GM21737 (cell line): ENCODE measurements around the gene NRIP1.

Experiments
- ATAC-seq: cut with Tn5 transposase; IDR thresholded peaks from one replicate; pipeline ENCODE4 v1.9.1; 2021; ENCODE audit warnings: mild to moderate bottlenecking, moderate library complexity; ENCODE audit not compliant: unreplicated experiment

The NRIP1 gene

DNA sequence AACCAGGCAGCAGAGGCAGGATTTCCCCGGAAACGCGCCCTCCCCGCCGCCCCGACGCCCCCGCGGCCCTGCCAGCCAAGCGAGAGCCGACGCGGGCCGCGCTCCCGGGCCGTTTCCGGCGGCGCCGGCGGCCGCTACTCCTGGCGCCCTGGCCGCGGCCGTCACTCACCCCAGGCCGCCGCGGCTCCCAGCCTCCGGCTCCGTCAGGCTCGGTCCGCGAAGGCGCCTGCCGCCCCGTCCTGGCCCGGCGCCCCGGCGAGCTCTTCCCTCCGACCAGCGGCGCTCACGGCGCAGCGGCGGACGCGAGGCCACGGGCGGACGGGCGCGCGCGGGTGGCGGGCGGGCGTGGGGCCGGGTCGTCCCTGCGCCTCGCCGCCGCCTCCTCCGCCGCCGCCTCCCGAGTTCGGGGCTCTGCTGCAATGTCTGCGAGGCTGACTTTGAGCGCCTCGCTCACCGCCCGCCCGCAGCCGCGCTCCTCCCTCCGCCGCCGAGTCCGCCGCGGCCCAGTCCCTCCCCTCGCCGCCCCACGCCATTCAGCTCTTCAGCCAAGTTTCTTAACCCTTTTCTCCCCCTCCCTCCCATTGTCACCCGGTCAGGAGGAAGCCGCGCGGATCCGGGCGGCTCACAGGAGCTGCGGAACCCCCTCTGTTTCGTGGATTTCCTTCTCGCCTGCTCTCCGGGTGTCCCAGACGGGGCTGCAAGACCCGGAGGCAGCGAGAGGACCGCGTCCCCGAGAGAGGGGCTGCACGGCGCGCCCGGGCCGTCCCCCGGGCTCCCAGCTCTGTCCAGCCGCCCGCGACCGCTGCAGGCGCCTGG, at the start of gene NRIP1:
Gene NRIP1, minus strand, starts transcription at position 425 of the 816 bp plus-strand sequence. CDS start 96,808 bp downstream, outside the sequence.
- ATAC-seq: peak; percentile 62

GRCh38 chr21:15112858-15113257, 48.1 kb upstream of the NRIP1 start:
- no peak for ATAC-seq

DNA sequence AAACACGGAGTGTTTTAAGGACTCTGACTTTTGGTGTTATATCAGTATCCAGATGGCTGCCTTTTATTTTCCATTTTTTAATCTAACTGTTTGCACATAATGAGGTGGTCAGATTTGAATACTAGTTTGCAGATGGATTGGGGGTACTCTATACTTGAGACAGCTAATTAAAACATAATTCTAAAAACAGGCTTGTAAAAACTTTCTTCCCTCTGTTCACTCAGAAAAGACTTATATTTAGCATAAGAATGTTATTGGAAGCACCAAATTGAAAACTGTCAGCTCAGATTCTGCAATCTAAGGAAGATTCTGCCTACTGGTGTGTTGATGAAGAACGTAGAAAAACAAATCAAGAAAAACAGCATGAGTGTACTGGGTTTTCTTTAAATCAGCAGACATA, 44.0 kb upstream of the NRIP1 start:
- no peak for ATAC-seq

GRCh38 chr21:15104470-15104869, 39.7 kb upstream of the NRIP1 start:
- no peak for ATAC-seq

DNA sequence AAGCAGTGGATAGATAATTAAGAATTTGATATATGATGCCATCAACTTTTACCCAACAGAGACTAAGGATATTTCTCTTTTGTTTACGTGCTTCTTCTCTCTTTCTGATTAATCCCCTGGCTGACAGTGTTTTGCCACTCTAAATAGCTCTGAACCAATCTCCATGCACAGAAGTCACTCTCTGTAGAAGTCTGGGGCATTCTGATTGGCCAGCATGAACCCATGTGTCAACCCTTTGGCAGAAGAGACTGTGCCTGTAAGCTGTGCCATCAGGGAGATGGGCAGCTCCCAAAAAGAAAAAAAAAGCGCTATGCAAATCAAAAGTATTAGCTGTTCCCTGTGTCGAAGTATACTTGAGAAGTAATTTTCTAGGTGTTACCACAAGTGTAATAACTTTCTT, 34.1 kb upstream of the NRIP1 start:
- no peak for ATAC-seq

DNA sequence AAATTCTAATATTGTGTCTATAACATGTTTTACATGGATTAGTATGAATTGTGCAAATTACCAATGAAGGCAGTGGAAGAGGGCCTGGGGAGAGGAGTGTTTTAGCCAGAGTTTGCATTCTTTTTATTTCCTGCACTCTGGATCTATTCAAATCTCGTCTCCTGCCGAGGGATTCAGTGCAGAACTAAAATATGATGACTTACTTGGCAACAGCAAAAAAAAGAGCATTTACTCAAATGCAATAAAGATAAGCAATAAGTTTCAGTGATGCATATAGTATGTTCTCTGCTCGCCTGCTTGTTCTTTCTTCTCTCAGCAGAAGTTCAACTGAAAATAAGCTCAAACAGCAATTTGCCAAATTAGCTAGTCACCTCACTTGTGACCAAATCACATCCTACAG, 33.4 kb upstream of the NRIP1 start:
- no peak for ATAC-seq

GRCh38 chr21:15097580-15097979, 32.8 kb upstream of the NRIP1 start:
- ATAC-seq: no peak

DNA sequence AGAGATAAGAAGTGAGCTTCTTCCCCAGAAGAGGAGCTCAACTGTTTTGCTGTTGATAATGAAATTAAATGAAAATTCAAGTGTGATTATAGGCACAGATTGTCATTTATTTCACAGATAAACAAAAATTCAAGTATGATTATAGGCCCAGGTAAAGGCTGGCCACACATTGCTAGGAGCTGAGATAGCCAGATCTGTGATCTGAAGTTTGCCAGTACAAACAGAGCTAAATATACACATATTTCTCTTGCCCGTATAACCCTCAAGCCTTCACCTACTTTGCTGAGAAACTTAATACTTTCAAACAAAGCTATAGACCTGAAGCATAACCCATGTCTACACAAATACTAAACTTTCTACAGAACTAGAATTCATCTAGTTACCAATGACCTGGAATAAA, 31.3 kb upstream of the NRIP1 start:
- no peak for ATAC-seq

DNA sequence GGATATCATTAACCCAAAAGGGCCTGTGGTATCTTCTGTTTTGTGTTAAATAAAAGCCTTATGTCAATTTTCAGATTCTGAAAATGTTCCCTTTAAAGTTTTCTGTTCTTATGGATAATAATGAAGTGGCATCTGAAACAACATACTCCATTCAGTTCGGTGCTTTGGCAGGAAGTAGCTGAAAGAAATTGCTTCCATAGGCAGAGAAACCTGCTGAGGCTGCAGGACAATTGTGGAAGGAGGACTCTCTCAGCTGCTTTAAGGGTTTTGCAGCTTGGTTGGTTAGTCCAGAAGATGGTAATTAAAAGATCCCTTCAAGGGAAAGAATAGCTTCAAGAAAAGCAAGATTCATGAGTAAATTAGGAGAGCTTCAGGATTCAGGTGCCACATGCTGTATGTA, 30.5 kb upstream of the NRIP1 start:
- ATAC-seq: no peak

DNA sequence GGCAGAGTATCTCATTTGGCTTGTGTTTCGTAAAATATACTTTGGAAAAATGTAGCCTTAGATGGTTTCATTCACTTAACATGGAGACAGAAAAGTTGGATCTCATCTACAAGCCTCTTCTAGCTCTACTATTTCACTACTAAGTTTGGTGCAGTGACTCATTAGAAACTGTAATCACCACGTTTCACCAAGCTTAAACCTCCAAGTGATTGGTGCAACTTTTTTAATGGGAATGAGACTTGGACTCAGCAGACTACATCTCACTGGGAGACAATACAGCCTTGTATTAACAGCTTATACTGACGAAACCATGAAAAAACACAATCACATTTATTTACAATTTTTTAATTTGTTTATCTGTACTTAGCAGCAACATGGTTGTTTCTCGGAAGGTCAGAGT, 29.9 kb upstream of the NRIP1 start:
- ATAC-seq: no peak

GRCh38 chr21:15093216-15093615, 28.4 kb upstream of the NRIP1 start:
- ATAC-seq: no peak

- no peak for ATAC-seq
Measured at GRCh38 chr21:15092745-15093144, 27.9 kb upstream of the NRIP1 start.

DNA sequence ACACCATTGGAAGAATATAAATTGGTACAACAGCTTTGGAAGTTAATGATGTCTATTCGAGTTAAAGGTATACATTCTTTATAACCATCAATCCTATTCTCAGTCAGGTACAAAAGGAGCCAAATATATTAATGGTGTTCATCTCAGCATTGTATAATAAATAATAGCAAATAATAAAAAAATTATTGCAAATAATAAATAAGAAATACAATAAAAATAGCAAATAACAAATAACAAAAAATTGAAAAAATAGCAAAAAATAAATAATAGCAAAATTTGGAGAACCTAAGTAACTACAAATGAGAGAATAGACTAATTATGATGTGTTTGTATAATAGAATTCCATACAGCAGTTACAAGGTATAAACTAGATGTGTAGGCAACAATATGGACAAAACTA, 25.6 kb upstream of the NRIP1 start:
- ATAC-seq: no peak

- no peak for ATAC-seq
Measured at GRCh38 chr21:15088488-15088887, 23.7 kb upstream of the NRIP1 start.

GRCh38 chr21:15084668-15085067, 19.9 kb upstream of the NRIP1 start:
- no peak for ATAC-seq

DNA sequence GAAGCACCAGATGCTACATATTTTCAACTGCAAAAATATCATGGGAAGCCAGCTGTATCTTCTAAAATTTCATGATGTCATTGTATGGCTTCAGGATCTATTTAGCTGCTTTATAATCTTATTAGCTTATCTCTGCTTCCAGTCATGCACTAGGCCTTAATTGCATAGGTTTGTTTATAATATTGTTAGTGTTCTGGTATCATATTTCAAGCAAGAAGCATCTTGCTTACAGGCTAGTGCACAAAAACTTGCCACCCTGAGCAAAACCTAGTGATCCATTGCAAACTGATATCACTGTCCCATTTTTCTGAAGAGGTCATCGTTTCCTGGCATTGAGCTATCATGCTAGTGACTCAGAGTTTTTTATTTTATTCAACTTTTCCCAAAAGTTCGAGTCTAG, 15.7 kb upstream of the NRIP1 start:
- no peak for ATAC-seq

DNA sequence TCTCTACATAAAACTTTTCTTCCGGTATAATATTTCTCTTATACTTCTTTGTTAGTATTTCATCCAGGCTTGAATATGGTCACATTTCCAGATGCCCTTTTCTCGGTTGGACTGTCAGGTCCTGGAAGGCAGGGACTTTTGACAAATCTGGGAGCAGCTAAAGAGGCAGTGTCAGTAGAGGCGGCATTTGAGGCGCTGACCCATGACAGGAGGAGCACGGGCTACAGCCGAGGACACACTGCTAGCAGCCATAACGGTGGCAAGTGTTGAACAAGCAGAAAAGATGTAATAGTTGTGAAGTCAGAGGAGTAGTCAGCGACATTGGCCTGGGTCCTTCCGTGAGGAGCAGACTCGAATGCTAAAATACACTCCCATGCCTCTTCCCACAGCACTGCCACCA, 14.5 kb upstream of the NRIP1 start:
- no peak for ATAC-seq

DNA sequence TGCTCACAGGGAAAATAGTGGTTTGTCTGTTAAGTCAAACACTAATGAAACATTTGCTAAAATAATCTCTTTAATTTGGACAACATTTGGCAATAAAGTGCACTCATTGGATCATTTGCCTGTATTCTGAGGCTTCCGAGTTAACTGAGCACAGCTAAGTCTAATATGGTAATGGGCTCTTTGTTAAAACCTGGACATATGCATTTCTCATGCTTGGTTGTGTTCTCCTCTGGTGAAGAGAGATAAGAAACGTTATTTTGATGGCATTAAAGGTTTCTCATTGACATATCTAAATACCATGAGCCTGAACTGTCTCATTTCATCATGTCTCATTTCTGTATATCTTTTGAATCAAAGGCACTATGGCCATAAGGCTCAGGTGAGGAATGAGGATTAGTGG, 13.4 kb upstream of the NRIP1 start:
- ATAC-seq: no peak

DNA sequence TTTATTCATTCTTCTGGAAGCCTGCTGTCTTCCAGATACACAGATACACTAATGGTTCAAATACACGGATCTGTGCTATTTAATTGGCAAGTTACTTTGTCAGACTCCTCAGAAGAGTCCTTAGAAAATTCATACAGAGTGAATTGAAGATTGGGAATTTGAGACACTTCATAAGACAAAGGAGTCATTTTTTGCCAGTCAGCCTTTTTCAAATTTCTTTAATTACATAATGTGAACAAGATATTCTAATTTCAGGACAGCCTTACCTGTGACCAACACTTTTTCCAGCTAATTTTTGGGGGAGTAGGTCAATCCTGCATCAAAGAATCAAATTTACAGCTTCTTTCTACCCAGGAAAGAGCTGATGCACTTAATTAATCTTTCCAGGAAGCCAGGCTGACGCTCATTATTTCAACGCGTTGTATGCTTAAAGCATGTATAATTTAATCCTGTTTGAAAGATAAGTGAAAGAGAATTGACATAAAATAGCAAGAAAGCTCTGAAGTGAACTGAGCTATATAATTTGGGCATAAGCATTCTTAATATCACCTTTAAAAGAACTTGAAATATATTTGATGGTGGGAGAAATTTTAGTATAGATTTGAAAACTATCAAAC, 12.8 kb upstream of the NRIP1 start:
- no peak for ATAC-seq

DNA sequence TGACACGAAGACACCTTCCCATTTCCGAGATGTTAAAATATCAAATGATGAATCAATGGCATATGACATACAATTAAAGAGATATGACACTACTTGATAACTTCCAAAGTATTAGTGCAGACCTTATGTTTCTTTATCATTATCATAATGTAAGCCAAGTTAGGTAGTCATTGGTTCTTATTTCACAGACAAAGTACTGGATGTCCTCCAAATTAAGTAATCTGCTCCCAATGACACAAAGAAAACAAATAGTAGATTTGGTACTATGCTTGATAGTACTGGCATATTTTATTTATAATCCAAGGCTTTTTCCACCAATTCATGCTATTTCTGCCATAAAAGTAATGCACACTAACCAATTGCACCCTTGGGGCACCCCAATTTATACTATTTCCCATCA, 11.9 kb upstream of the NRIP1 start:
- no peak for ATAC-seq

DNA sequence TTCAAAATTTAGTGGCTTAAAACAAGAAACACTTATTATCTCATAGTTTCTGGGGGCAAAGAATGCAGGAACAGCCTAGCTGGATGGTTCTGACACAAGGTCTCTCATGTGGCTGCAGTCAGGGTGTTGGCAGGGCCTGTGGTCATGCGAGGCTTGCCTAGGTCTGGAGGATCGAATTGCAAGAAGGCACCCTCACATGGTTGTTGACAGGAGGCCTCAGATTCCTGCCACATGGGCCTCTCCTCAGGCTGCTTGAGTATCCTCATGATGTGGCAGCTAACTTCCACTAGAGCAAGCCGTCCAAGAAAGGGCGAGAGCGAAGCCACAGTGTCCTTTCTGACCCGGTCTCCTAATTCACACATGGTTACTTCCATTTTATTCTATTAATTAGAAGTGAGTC, 6.2 kb upstream of the NRIP1 start:
- ATAC-seq: no peak

- ATAC-seq: no peak
Measured at GRCh38 chr21:15066123-15066575, 1.3 kb upstream of the NRIP1 start.
